ENCODE measurements around the gene TEP1. TPM values are rescaled to one million over a fixed set of nuclear protein-coding genes. Genes with fewer than 3 reads are reported as not detected.

Gene TEP1
- 7.0 and 17.5 TPM in 2 replicates for total RNA-seq

DNA sequence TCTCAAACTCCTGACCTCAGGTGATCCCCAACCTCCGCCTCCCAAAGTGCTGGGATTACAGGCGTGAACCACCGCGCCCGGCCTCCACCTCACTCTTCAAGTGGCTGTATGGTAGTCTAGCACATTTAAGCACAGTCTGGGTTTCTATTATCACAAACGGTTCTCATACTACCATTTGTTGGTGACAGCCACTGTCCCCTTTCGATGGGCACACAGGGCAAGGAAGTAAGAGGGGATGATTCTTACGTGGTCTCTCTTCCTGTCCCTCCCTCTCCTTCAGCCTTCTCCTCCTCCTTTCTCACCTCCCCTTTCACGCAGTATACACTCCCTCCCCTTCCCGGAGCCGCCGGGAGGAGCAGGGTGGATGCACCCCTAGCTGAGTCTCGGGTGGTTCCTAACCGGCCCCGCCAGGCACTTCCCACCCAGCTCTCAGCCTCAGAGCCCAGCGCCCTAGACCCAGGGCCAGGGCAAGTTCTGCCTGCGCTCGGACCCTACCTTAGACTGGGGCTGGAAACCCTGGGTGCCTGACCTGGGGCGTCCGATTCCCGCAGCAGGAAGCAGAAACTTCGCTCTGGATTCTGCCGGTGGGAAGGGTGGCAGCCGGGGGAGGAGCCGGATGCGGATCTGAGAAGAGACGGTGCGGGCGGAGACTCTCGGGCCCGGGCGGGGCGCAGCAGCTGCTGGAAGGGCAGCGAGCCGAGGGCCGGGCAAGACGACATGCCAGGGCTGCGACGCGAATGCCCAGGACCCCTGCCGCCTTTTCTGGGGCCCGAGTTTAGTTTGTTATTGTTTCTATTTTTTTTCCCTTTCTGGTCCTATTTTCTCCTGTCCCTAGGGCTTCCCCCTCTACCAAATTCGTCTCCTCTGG lies at the start of gene TEP1:
Gene TEP1, minus strand, starts transcription at position 626 of the 868 bp plus-strand sequence. CDS start 5,062 bp downstream, outside the sequence.
- H3K4me3 ChIP-seq (ENCODE audit: low read depth, low read length): peak within 1 kb of the TSS; percentile 84
- TF ChIP-seq CTCF (conservative IDR thresholded peaks at IDR 0.05; ENCODE audit: low read depth, low read length): no peak
- no peak for DNase-seq (ENCODE audit: low read depth)

- peak within 1 kb of the TSS; percentile 89 for H3K4me3 ChIP-seq (ENCODE audit: low read depth, low read length)
- DNase-seq (ENCODE audit: low read depth): peak; percentile 100
- TF ChIP-seq CTCF (conservative IDR thresholded peaks at IDR 0.05; ENCODE audit: low read depth, low read length): no peak
Measured at GRCh38 chr14:20461225-20462141, 48.2 kb upstream of the TEP1 start, which contains the start of gene PIP4P1. TSS of gene PIP4P1 (minus strand) at chr14:20461434. CDS start at chr14:20461325, 109 bp downstream.

DNA sequence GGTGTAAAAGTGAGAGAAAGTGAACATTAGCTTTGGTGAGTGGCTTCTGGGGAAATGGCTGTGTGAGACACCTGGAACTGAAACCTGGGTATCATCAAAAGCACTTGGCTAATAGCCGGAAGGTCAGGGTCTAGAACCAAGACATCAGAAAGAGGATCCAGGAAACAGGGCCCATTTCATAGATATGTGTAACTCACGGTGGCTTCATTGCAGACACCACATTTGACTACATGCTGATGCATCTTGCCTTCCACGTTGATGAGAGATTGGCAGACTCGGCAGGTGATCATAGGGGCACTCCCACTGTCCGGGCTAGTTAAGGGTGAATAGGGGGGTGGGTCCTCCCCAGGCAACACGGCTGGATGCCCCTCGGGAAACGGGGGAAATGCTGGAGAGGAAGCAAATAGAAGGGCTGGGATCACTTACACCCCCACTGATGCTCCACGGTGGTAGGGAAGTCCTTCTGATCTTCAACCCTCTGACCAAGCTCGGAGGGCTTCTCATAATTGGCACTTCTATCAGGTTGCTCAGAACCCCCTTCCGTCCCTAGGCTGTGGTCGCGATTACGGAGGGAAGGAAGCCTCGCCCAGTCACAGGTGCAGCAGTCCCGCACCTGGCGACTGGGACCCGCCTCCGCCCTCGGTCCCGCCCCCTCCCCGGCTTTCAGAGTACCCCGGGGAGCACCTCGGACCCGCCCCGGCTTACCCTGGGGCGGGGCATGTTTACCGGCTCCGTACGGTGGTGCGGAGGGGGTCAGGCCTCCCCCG lies 47.3 kb upstream of the TEP1 start:
- no peak for TF ChIP-seq CTCF (conservative IDR thresholded peaks at IDR 0.05; ENCODE audit: low read depth, low read length)
- no peak for DNase-seq (ENCODE audit: low read depth)
- H3K4me3 ChIP-seq (ENCODE audit: low read depth, low read length): peak overlapping the region; percentile 89

- no peak overlapping the region for H3K4me3 ChIP-seq (ENCODE audit: low read depth, low read length)
- no peak for DNase-seq (ENCODE audit: low read depth)
- no peak for TF ChIP-seq CTCF (conservative IDR thresholded peaks at IDR 0.05; ENCODE audit: low read depth, low read length)
Measured at GRCh38 chr14:20458031-20458789, 44.9 kb upstream of the TEP1 start.

- H3K4me3 ChIP-seq (ENCODE audit: low read depth, low read length): no peak overlapping the region
- no peak for TF ChIP-seq CTCF (conservative IDR thresholded peaks at IDR 0.05; ENCODE audit: low read depth, low read length)
Measured at GRCh38 chr14:20456971-20457370, 43.7 kb upstream of the TEP1 start.

More at GRCh38 chr14:20456971-20457370, 43.7 kb upstream of the TEP1 start:
- DNase-seq (ENCODE audit: low read depth): no peak

Data from epithelial cell of proximal tubule (primary cell).